NB4 (cell line): ENCODE measurements around the gene CLEC3A.
"Not testable (repeated sequence)": the region's sequence is repeated elsewhere in the genome, so short reads cannot be mapped to it uniquely, and the experiment has no call there.

Source experiments
- CTCF ChIP-seq: IDR thresholded peaks from one replicate; pipeline ENCODE4 v1.5.1; 2012; ENCODE audit warnings: low read depth, low read length
- MYC ChIP-seq: IDR thresholded peaks from 2 replicates; pipeline ENCODE4 v1.6.1; 2011; ENCODE audit warnings: low read depth, low read length
- POLR2A ChIP-seq: IDR thresholded peaks from 2 replicates; pipeline ENCODE4 v1.6.1; 2011; ENCODE audit warnings: mild to moderate bottlenecking; ENCODE audit not compliant: insufficient read length; ENCODE audit errors: extremely low read depth
- TF ChIP-seq, protein P1 (sequence below): IDR thresholded peaks from 2 replicates; pipeline ENCODE4 v1.6.1; 2011; ENCODE audit warnings: low read depth, low read length

GRCh38 chr16:78059806-78060205, 37.5 kb downstream of the CLEC3A start:
- TF ChIP-seq CTCF, POLR2A, MYC: not testable (repeated sequence)
- TF ChIP-seq, protein P1, sequence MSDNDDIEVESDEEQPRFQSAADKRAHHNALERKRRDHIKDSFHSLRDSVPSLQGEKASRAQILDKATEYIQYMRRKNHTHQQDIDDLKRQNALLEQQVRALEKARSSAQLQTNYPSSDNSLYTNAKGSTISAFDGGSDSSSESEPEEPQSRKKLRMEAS: not testable (repeated sequence)
